B cell (primary cell): Measurements from ENCODE around the gene FREM3. TPM values are rescaled to one million over a fixed set of nuclear protein-coding genes. Genes with fewer than 3 reads are reported as not detected.
A peak's percentile ranks its signal among the peaks of the same experiment; 100 is the strongest.

Experiments
- ATAC-seq: fragments of 200-7000 bp; cut with Tn5 transposase; one replicate; pipeline ENCODE4 v1.10.0; 2021; ENCODE audit warnings: low read depth, mild to moderate bottlenecking, moderate number of reproducible peaks, moderate library complexity
- CTCF ChIA-PET: fragments of 350-600 bp; sonication (Branson Sonifier 250); formaldehyde crosslinking; loops from one replicate; lab custom pipeline; 2021; ENCODE audit warnings: antibody characterized with exemption, inconsistent platforms; lab: Charles Lee
- POLR2A ChIA-PET: fragments of 350-600 bp; sonication (Branson Sonifier 250); formaldehyde crosslinking; loops from one replicate; lab custom pipeline; 2021; ENCODE audit warnings: antibody characterized with exemption; lab: Charles Lee
- DNase-seq: peaks from one replicate; pipeline ENCODE4 v3.0.0; 2013
- H2AFZ ChIP-seq: 2 replicates; pipeline ENCODE4 v1.6.1; 2012; ENCODE audit warnings: mild to moderate bottlenecking, low read depth, low read length; ENCODE audit not compliant: insufficient read depth, poor library complexity, severe bottlenecking
- H3K27ac ChIP-seq, 2 donors: 1 replicate in 1 of 2; 2 replicates in 1 of 2; pipeline ENCODE4 v1.5.1; 2012 to 2013; ENCODE audit warnings: low read length in 2 of 2, mild to moderate bottlenecking in 2 of 2, moderate library complexity in 1 of 2
- H3K27me3 ChIP-seq, 4 experiments: fragments of 200-600 bp in 1 of 4; sonication (generic) in 1 of 4; replicated peaks in 1 of 4; 1 replicate in 2 of 4; 2 replicates in 2 of 4; pipeline versions ENCODE4 v1.6.1 to v1.7.0; 2013 to 2016; ENCODE audit warnings: low read length in 3 of 4, mild to moderate bottlenecking in 2 of 4, mixed read lengths in 1 of 4, moderate library complexity in 1 of 4; ENCODE audit not compliant: insufficient read depth in 4 of 4, control insufficient read depth in 3 of 4; ENCODE audit errors: control extremely low read depth in 1 of 4
- H3K36me3 ChIP-seq, 2 experiments: replicated peaks in 1 of 2; 1 replicate in 1 of 2; 2 replicates in 1 of 2; pipeline versions ENCODE4 v1.6.1 to v1.7.1; 2013; ENCODE audit warnings: low read length in 1 of 2; ENCODE audit not compliant: insufficient read depth in 2 of 2, control insufficient read depth in 1 of 2; ENCODE audit errors: control extremely low read depth in 1 of 2, extremely low read depth in 1 of 2
- H3K4me1 ChIP-seq, 2 donors: fragments of 200-600 bp in 1 of 2; sonication (generic) in 1 of 2; 1 replicate in 1 of 2; 2 replicates in 1 of 2; pipeline versions ENCODE4 v1.5.1 to v1.6.1; 2013 to 2017; ENCODE audit warnings: low read length in 2 of 2; ENCODE audit not compliant: control insufficient read depth in 2 of 2, insufficient read depth in 2 of 2
- H3K4me2 ChIP-seq: replicated peaks from 2 replicates; pipeline ENCODE3; 2012; ENCODE audit warnings: mild to moderate bottlenecking, low read depth, low read length; ENCODE audit not compliant: poor library complexity, severe bottlenecking
- H3K4me3 ChIP-seq, 5 experiments: fragments of 200-600 bp in 1 of 5; sonication (generic) in 1 of 5; 1 replicate in 3 of 5; 2 replicates in 2 of 5; pipeline versions ENCODE4 v1.5.1 to v1.7.0; 2011 to 2016; ENCODE audit warnings: low read length in 4 of 5, mild to moderate bottlenecking in 4 of 5, low read depth in 2 of 5, control low read depth in 1 of 5, moderate library complexity in 1 of 5; ENCODE audit not compliant: insufficient read depth in 1 of 5; ENCODE audit errors: control extremely low read depth in 1 of 5, extremely low read depth in 1 of 5
- H3K79me2 ChIP-seq: fragments of 200-600 bp; sonication (generic); one replicate; pipeline ENCODE4 v1.6.0; 2016; ENCODE audit warnings: low read length; ENCODE audit not compliant: control insufficient read depth, insufficient read depth
- H3K9ac ChIP-seq: fragments of 200-600 bp; sonication (generic); 2 replicates; pipeline ENCODE4 v1.6.1; 2017; ENCODE audit warnings: mild to moderate bottlenecking, low read length, moderate library complexity
- H3K9me3 ChIP-seq, 3 donors: one replicate each; pipeline versions ENCODE4 v1.6.1 to v1.7.1; 2013; ENCODE audit warnings: low read length in 2 of 3; ENCODE audit not compliant: control insufficient read depth in 2 of 3, insufficient read depth in 1 of 3; ENCODE audit errors: control extremely low read depth in 1 of 3
- H4K20me1 ChIP-seq: 2 replicates; pipeline ENCODE4 v1.6.0; 2012; ENCODE audit warnings: mild to moderate bottlenecking, low read length; ENCODE audit not compliant: insufficient read depth, control insufficient read depth, poor library complexity, severe bottlenecking
- H3K27ac Mint-ChIP-seq: one replicate; pipeline ENCODE4 v1.8.0; 2021; ENCODE audit warnings: mixed read lengths
- H3K27me3 Mint-ChIP-seq: one replicate; pipeline ENCODE4 v1.8.0; 2021; ENCODE audit warnings: mixed read lengths
- H3K4me1 Mint-ChIP-seq: one replicate; pipeline ENCODE4 v1.8.0; 2021; ENCODE audit warnings: mixed read lengths
- H3K4me3 Mint-ChIP-seq: one replicate; pipeline ENCODE4 v1.8.0; 2021; ENCODE audit warnings: mixed read lengths
- H3K9me3 Mint-ChIP-seq: one replicate; pipeline ENCODE4 v1.8.0; 2022; ENCODE audit warnings: mixed read lengths; ENCODE audit not compliant: insufficient read depth
- CTCF ChIP-seq: fragments of 200-600 bp; IDR thresholded peaks from one replicate; pipeline ENCODE4 v1.8.0; 2022; ENCODE audit warnings: antibody characterized with exemption, mild to moderate bottlenecking
- EZH2 ChIP-seq: IDR thresholded peaks from 2 replicates; pipeline ENCODE4 v1.6.1; 2012; ENCODE audit warnings: borderline replicate concordance, low read depth, mild to moderate bottlenecking, moderate library complexity, low read length; ENCODE audit not compliant: insufficient read depth, poor library complexity, severe bottlenecking
- WGBS: methylation state at CpG from one replicate; pipeline ENCODE4 v1.1.5; 2013; ENCODE audit warnings: missing lambda C conversion rate; ENCODE audit not compliant: insufficient coverage; 5-methylcytosine and 5-hydroxymethylcytosine counted together
- intact Hi-C: fragments of 100-400 bp; cut with micrococcal nuclease; formaldehyde crosslinking; loops from one replicate; pipeline ENCODE4 v1.10.0; 2022
- polyA plus RNA-seq: library from polyadenylated mRNA; depleted of rRNA; stranded (reverse); fragments of >200 nt; gene quantifications from 2 replicates; pipeline ENCODE4 v1.2.3, GENCODE V29; 2012
- total RNA-seq, 2 donors: library from RNA; stranded (reverse); fragments of 120-200 nt in 1 of 2; gene quantifications; 1 replicate in 1 of 2; 2 replicates in 1 of 2; pipeline versions ENCODE4 v1.2.3 to v1.2.4, GENCODE V29; 2013 to 2022

The FREM3 gene
- total and polyA plus RNA-seq, 2 donors (not counting 1 experiment from before 2014, with no cell fraction given), result not detected

GRCh38 chr4:143539670-143540023, 160.8 kb downstream of the FREM3 start:
- Histone ChIP-seq H3K79me2 (peaks cover 3% of the 10 kb centered on the region), H3K27me3 (no peaks in the 10 kb centered on the region), H3K4me2 (no peak overlapping the region), H3K27ac (no peak overlapping the region), H4K20me1 (peaks cover 12% of the 10 kb centered on the region), H3K9me3 (no peaks in the 10 kb centered on the region), H2AFZ (no peak overlapping the region), H3K9ac (no peak overlapping the region), H3K4me1 (no peaks in the 10 kb centered on the region), H3K36me3 (peaks cover 12 to 81% of the 10 kb centered on the region in 2 experiments), H3K4me3 (no peak overlapping the region)
- Mint-ChIP-seq H3K27ac (no peak overlapping the region), H3K9me3 (no peaks in the 10 kb centered on the region), H3K4me1 (peaks cover 2% of the 10 kb centered on the region), H3K27me3 (no peaks in the 10 kb centered on the region), H3K4me3 (no peak overlapping the region)
- intact Hi-C loops, result no loop called here
- ChIA-PET CTCF (no interaction called here), POLR2A (no interaction called here)
- no CpG with 5 or more reads among the region's 3 CpGs for WGBS
- no peak for DNase-seq
- ATAC-seq, result no peak
- TF ChIP-seq CTCF (no peak), EZH2 (no peak)

- Mint-ChIP-seq H3K4me3 (no peak overlapping the region), H3K27me3 (no peaks in the 10 kb centered on the region), H3K4me1 (peaks cover 2% of the 10 kb centered on the region), H3K9me3 (no peaks in the 10 kb centered on the region), H3K27ac (no peak overlapping the region)
- no peaks in the 10 kb centered on the region for H3K4me1 ChIP-seq
- 100% methylated on average over 1 of the region's 4 CpGs for WGBS
- no peak overlapping the region for H2AFZ ChIP-seq
- CTCF ChIA-PET, result no interaction called here
- TF ChIP-seq CTCF, result no peak
- H3K27ac ChIP-seq, result peak overlapping the region in 1 of 2 donors; percentile 28
- H3K4me2 ChIP-seq, result no peak overlapping the region
- H3K36me3 ChIP-seq, result peaks cover 13 to 80% of the 10 kb centered on the region in 2 experiments
- no peak overlapping the region for H3K4me3 ChIP-seq
- H3K27me3 ChIP-seq, result no peaks in the 10 kb centered on the region
- no peaks in the 10 kb centered on the region for H3K9me3 ChIP-seq
- H3K9ac ChIP-seq, result no peak overlapping the region
- peaks cover 12% of the 10 kb centered on the region for H4K20me1 ChIP-seq
- peak; percentile 21 for ATAC-seq
- POLR2A ChIA-PET, result no interaction called here
- peaks cover 3% of the 10 kb centered on the region for H3K79me2 ChIP-seq
- intact Hi-C loops, result no loop called here
- peak; percentile 12 for DNase-seq
Measured at GRCh38 chr4:143538979-143539669, 161.4 kb downstream of the FREM3 start.
